ENCODE data around the gene PNRC2. TPM values are rescaled to one million over a fixed set of nuclear protein-coding genes. Genes with fewer than 3 reads are reported as not detected.

Gene PNRC2
- total and polyA plus RNA-seq, 2 donors (not counting 3 experiments of a cell fraction or from before 2014, with no cell fraction given), result 70.2 to 77.8 TPM

MicroRNA genes within 50 kb of the gene (microRNA counts, 767-probe panel; counts per million panel counts)
- 723 counts per million, percentile 96 among the panel's probes with 10 or more counts for microRNA hsa-miR-378f

Small RNA genes lying within 50 kb of the gene (microRNA-seq; reads per million reads assigned to microRNA genes)
- gene MIR378F (ENCODE audit: borderline number of aligned reads, borderline replicate concordance), result not detected

Small RNA genes lying within 50 kb of the gene (small RNA-seq; reads per million reads assigned to genes)
- not detected for gene MIR378F (ENCODE audit: insufficient read depth, insufficient read length, low read depth, low replicate concordance)

Other genes starting within 250 kb of the PNRC2 start
- 41.0 and 42.6 TPM in 2 replicates for gene ELOA, start 216.4 kb upstream of the PNRC2 start, total RNA-seq
- gene ELOA, start 216.4 kb upstream of the PNRC2 start, polyA plus RNA-seq, result 10.8 and 11.9 TPM in 2 replicates
- gene PITHD1, start 181.4 kb upstream of the PNRC2 start, total RNA-seq, result 35.8 and 42.5 TPM in 2 replicates
- gene PITHD1, start 181.4 kb upstream of the PNRC2 start, polyA plus RNA-seq, result 31.5 and 43.1 TPM in 2 replicates
- 110 TPM in 2 replicates for gene LYPLA2, start 168.7 kb upstream of the PNRC2 start, total RNA-seq
- gene LYPLA2, start 168.7 kb upstream of the PNRC2 start, polyA plus RNA-seq, result 137 and 173 TPM in 2 replicates
- gene GALE, start 159.1 kb upstream of the PNRC2 start, total RNA-seq, result 39.2 and 42.9 TPM in 2 replicates
- gene GALE, start 159.1 kb upstream of the PNRC2 start, polyA plus RNA-seq, result 57.7 and 64.7 TPM in 2 replicates
- gene HMGCL, start 134.4 kb upstream of the PNRC2 start, total RNA-seq, result 23.9 and 24.2 TPM in 2 replicates
- gene HMGCL, start 134.4 kb upstream of the PNRC2 start, polyA plus RNA-seq, result 26.2 and 30.0 TPM in 2 replicates
- gene FUCA1, start 91.5 kb upstream of the PNRC2 start, total RNA-seq, result 4.3 and 4.9 TPM in 2 replicates
- gene FUCA1, start 91.5 kb upstream of the PNRC2 start, polyA plus RNA-seq, result 5.6 and 6.6 TPM in 2 replicates
- not detected in 2 replicates for gene CNR2, start 46.5 kb upstream of the PNRC2 start, total RNA-seq
- not detected in 2 replicates for gene CNR2, start 46.5 kb upstream of the PNRC2 start, polyA plus RNA-seq
- gene SRSF10, start 20.5 kb downstream of the PNRC2 start, total RNA-seq, result 124 and 125 TPM in 2 replicates
- 81.2 and 135 TPM in 2 replicates for gene SRSF10, start 20.5 kb downstream of the PNRC2 start, polyA plus RNA-seq
- 0.18 and 0.40 TPM in 2 replicates for gene MYOM3, start 152.3 kb downstream of the PNRC2 start, total RNA-seq
- gene MYOM3, start 152.3 kb downstream of the PNRC2 start, polyA plus RNA-seq, result 0.06 and 0.11 TPM in 2 replicates
- not detected in 2 replicates for gene IL22RA1, start 183.3 kb downstream of the PNRC2 start, total RNA-seq
- gene IL22RA1, start 183.3 kb downstream of the PNRC2 start, polyA plus RNA-seq, result not detected in 2 replicates
- not detected in 2 replicates for gene IFNLR1, start 227.5 kb downstream of the PNRC2 start, total RNA-seq
- 0.01 TPM in 1 of 2 replicates, not detected in the other for gene IFNLR1, start 227.5 kb downstream of the PNRC2 start, polyA plus RNA-seq

All from endothelial cell of umbilical vein (primary cell).